HG03025 (cell line): ENCODE data around the gene LCP2.
A peak's percentile ranks its signal among the peaks of the same experiment; 100 is the strongest.

ENCODE experiments used
- ATAC-seq: cut with Tn5 transposase; IDR thresholded peaks from one replicate; pipeline ENCODE4 v1.9.1; 2021; ENCODE audit warnings: mild to moderate bottlenecking, moderate library complexity; ENCODE audit not compliant: unreplicated experiment, low FRiP score

Gene LCP2

GRCh38 chr5:170317499-170317898 is 19.9 kb upstream of the LCP2 start:
- no peak for ATAC-seq

GRCh38 chr5:170316937-170317336 is 19.4 kb upstream of the LCP2 start:
- no peak for ATAC-seq

GRCh38 chr5:170315154-170315553 is 17.6 kb upstream of the LCP2 start:
- no peak for ATAC-seq

GRCh38 chr5:170314541-170315095 is 17.0 kb upstream of the LCP2 start:
- no peak for ATAC-seq

GRCh38 chr5:170313816-170314215 is 16.2 kb upstream of the LCP2 start:
- no peak for ATAC-seq

- no peak for ATAC-seq
Observed at GRCh38 chr5:170313344-170313743, 15.8 kb upstream of the LCP2 start.

- peak; percentile 47 for ATAC-seq
Observed at GRCh38 chr5:170312666-170313065, 15.1 kb upstream of the LCP2 start.

GRCh38 chr5:170312301-170312595 is 14.7 kb upstream of the LCP2 start:
- ATAC-seq, result no peak

GRCh38 chr5:170311511-170312300 is 14.1 kb upstream of the LCP2 start:
- ATAC-seq, result no peak

- ATAC-seq, result no peak
Observed at GRCh38 chr5:170310256-170310926, 12.8 kb upstream of the LCP2 start.

GRCh38 chr5:170308686-170309085 is 11.1 kb upstream of the LCP2 start:
- no peak for ATAC-seq

- no peak for ATAC-seq
Observed at GRCh38 chr5:170307575-170308465, 10.2 kb upstream of the LCP2 start.

- ATAC-seq, result no peak
Observed at GRCh38 chr5:170306381-170306831, 8.8 kb upstream of the LCP2 start.

GRCh38 chr5:170305646-170306025 is 8.1 kb upstream of the LCP2 start:
- ATAC-seq, result no peak

GRCh38 chr5:170305016-170305645 is 7.6 kb upstream of the LCP2 start:
- no peak for ATAC-seq

GRCh38 chr5:170303549-170303948 is 6.0 kb upstream of the LCP2 start:
- no peak for ATAC-seq

GRCh38 chr5:170302653-170303501 is 5.3 kb upstream of the LCP2 start:
- peak; percentile 86 for ATAC-seq

GRCh38 chr5:170301981-170302652 is 4.5 kb upstream of the LCP2 start:
- no peak for ATAC-seq

- no peak for ATAC-seq
Observed at GRCh38 chr5:170301149-170301548, 3.6 kb upstream of the LCP2 start.
